GM08714 (cell line): ENCODE measurements around the gene ZNF407.

Source experiments
- H3K4me3 ChIP-seq: fragments of 200-500 bp; sonication (Bioruptor generic); 2 replicates; pipeline ENCODE4 v1.5.1; 2014; ENCODE audit warnings: mild to moderate bottlenecking, low read length, inconsistent platforms
- ZNF274 ChIP-seq: IDR thresholded peaks from 2 replicates; pipeline ENCODE4 v1.6.1; 2012; ENCODE audit warnings: mild to moderate bottlenecking, low read depth, low read length

ZNF407 gene

GRCh38 chr18:74901362-74902146 is 303.9 kb downstream of the ZNF407 start:
- TF ChIP-seq ZNF274: no peak
- no peak overlapping the region for H3K4me3 ChIP-seq

GRCh38 chr18:74902147-74902455 is 304.4 kb downstream of the ZNF407 start:
- no peak overlapping the region for H3K4me3 ChIP-seq
- no peak for TF ChIP-seq ZNF274

- no peak overlapping the region for H3K4me3 ChIP-seq
- no peak for TF ChIP-seq ZNF274
Observed at GRCh38 chr18:74905247-74905646, 307.6 kb downstream of the ZNF407 start.

- H3K4me3 ChIP-seq: no peak overlapping the region
- TF ChIP-seq ZNF274: no peak
Observed at GRCh38 chr18:74906184-74906583, 308.5 kb downstream of the ZNF407 start.

GRCh38 chr18:74914052-74914591 is 316.5 kb downstream of the ZNF407 start:
- no peak overlapping the region for H3K4me3 ChIP-seq
- no peak for TF ChIP-seq ZNF274

- no peak overlapping the region for H3K4me3 ChIP-seq
- TF ChIP-seq ZNF274: no peak
Observed at GRCh38 chr18:74914648-74915047, 317.0 kb downstream of the ZNF407 start.

- H3K4me3 ChIP-seq: no peak overlapping the region
- no peak for TF ChIP-seq ZNF274
Observed at GRCh38 chr18:74916773-74917393, 319.2 kb downstream of the ZNF407 start.

GRCh38 chr18:74918276-74918790 is 320.7 kb downstream of the ZNF407 start:
- no peak overlapping the region for H3K4me3 ChIP-seq
- no peak for TF ChIP-seq ZNF274

GRCh38 chr18:74921057-74921820 is 323.6 kb downstream of the ZNF407 start:
- no peak overlapping the region for H3K4me3 ChIP-seq
- TF ChIP-seq ZNF274: no peak

- H3K4me3 ChIP-seq: no peak overlapping the region
- no peak for TF ChIP-seq ZNF274
Observed at GRCh38 chr18:74926051-74926450, 328.4 kb downstream of the ZNF407 start.

GRCh38 chr18:74928194-74928968 is 330.7 kb downstream of the ZNF407 start:
- TF ChIP-seq ZNF274: no peak
- H3K4me3 ChIP-seq: no peak overlapping the region

- TF ChIP-seq ZNF274: no peak
- no peak overlapping the region for H3K4me3 ChIP-seq
Observed at GRCh38 chr18:74929110-74929509, 331.4 kb downstream of the ZNF407 start.

- H3K4me3 ChIP-seq: no peak overlapping the region
- no peak for TF ChIP-seq ZNF274
Observed at GRCh38 chr18:74930616-74931015, 332.9 kb downstream of the ZNF407 start.

GRCh38 chr18:74933930-74934329 is 336.3 kb downstream of the ZNF407 start:
- no peak overlapping the region for H3K4me3 ChIP-seq
- no peak for TF ChIP-seq ZNF274
